ENCODE results near the gene FARP2. TPM values are rescaled to one million over a fixed set of nuclear protein-coding genes. Genes with fewer than 3 reads are reported as not detected.
"Not testable (repeated sequence)": the region's sequence is repeated elsewhere in the genome, so short reads cannot be mapped to it uniquely, and the experiment has no call there.

FARP2 gene
- total and polyA plus RNA-seq, 2 of the 13 experiments (the other 11 are each of a cell fraction or from before 2014, with no cell fraction given): 28.0 to 45.4 TPM

GRCh38 chr2:241381872-241382271 is 25.8 kb downstream of the FARP2 start (continued):
- TF ChIP-seq EP300 (IDR thresholded peaks at IDR 0.05; ENCODE audit: low read depth in 2 of 2, low read length in 2 of 2) (no peak), EP300 (CRISPR knock-in tag; IDR thresholded peaks at IDR 0.05; ENCODE audit: borderline replicate concordance) (no peak), TEAD3 (CRISPR knock-in tag; optimal IDR thresholded peaks at IDR 0.05; ENCODE audit: borderline replicate concordance) (no peak), ZBTB44 (CRISPR knock-in tag; IDR thresholded peaks at IDR 0.05) (no peak), ZNF329 (CRISPR knock-in tag; IDR thresholded peaks at IDR 0.05; ENCODE audit: low read depth) (no peak), ZSCAN9 (CRISPR knock-in tag; IDR thresholded peaks at IDR 0.05; ENCODE audit: borderline replicate concordance) (no peak), NFATC3 (CRISPR knock-in tag; IDR thresholded peaks at IDR 0.05) (no peak)
- TF ChIP-seq, protein P1, sequence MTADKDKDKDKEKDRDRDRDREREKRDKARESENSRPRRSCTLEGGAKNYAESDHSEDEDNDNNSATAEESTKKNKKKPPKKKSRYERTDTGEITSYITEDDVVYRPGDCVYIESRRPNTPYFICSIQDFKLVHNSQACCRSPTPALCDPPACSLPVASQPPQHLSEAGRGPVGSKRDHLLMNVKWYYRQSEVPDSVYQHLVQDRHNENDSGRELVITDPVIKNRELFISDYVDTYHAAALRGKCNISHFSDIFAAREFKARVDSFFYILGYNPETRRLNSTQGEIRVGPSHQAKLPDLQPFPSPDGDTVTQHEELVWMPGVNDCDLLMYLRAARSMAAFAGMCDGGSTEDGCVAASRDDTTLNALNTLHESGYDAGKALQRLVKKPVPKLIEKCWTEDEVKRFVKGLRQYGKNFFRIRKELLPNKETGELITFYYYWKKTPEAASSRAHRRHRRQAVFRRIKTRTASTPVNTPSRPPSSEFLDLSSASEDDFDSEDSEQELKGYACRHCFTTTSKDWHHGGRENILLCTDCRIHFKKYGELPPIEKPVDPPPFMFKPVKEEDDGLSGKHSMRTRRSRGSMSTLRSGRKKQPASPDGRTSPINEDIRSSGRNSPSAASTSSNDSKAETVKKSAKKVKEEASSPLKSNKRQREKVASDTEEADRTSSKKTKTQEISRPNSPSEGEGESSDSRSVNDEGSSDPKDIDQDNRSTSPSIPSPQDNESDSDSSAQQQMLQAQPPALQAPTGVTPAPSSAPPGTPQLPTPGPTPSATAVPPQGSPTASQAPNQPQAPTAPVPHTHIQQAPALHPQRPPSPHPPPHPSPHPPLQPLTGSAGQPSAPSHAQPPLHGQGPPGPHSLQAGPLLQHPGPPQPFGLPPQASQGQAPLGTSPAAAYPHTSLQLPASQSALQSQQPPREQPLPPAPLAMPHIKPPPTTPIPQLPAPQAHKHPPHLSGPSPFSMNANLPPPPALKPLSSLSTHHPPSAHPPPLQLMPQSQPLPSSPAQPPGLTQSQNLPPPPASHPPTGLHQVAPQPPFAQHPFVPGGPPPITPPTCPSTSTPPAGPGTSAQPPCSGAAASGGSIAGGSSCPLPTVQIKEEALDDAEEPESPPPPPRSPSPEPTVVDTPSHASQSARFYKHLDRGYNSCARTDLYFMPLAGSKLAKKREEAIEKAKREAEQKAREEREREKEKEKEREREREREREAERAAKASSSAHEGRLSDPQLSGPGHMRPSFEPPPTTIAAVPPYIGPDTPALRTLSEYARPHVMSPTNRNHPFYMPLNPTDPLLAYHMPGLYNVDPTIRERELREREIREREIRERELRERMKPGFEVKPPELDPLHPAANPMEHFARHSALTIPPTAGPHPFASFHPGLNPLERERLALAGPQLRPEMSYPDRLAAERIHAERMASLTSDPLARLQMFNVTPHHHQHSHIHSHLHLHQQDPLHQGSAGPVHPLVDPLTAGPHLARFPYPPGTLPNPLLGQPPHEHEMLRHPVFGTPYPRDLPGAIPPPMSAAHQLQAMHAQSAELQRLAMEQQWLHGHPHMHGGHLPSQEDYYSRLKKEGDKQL (CRISPR knock-in tag; IDR thresholded peaks at IDR 0.05; ENCODE audit: low read depth): no peak

DNA sequence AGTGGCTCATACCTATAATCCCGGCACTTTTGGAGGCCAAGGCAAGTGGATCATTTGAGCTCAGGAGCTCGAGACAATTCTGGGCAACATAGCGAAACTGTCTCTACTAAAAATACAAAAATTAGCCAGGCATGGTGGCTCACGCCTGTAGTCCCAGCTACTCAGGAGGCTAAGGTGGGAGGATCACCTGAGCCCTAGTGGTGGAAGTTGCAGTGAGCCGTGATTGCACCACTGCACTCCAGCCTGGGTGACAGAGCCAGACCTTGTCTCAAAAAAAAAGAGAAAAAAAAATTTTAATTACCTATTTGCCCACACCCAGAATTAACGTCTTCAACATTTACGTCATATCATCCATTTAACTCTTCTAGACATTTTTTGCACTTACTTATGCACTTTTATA is 29.4 kb downstream of the FARP2 start:
- H2AFZ ChIP-seq (ENCODE audit: low read length); intact Hi-C loops (cut with micrococcal nuclease; ENCODE audit: unreplicated experiment); ATAC-seq; H3K27ac ChIP-seq (ENCODE audit: extremely low read length, insufficient read depth, low read length); H3K4me1 ChIP-seq (ENCODE audit: insufficient read depth, low read length); BruUV-seq (replicated peaks); POLR2A ChIA-PET; H4K20me1 ChIP-seq (ENCODE audit: insufficient read depth, low read length); H3K27me3 ChIP-seq (ENCODE audit: control insufficient read depth in 1 of 2, insufficient read depth in 2 of 2, low read length in 2 of 2); H3K4me3 ChIP-seq (replicated peaks in 1 of 3; ENCODE audit: insufficient read depth in 1 of 3, low read depth in 2 of 3, low read length in 3 of 3); H3K9me3 ChIP-seq (ENCODE audit: low read length); H3K9ac ChIP-seq (ENCODE audit: insufficient read depth, low read depth, low read length); DNase-seq (ENCODE audit: low spot score); H3K4me2 ChIP-seq (ENCODE audit: low read depth, low read length); in situ Hi-C loops (cut with HindIII; ENCODE audit: extremely low pct_ligation_motif_present, low pct_unique_long_range_greater_than_20kb); FAIRE-seq; CTCF ChIA-PET (ENCODE audit: low intra/inter-chr PET ratio, low total read pairs): not testable (repeated sequence)
- Histone ChIP-seq H3K79me2 (ENCODE audit: insufficient read depth, low read length) (peaks cover 11% of the 10 kb centered on the region), H3K36me3 (replicated peaks in 1 of 2; ENCODE audit: control insufficient read depth in 1 of 2, insufficient read depth in 2 of 2, low read length in 2 of 2) (peaks cover 9 to 36% of the 10 kb centered on the region in 2 experiments)
- WGBS (ENCODE audit: low lambda C conversion rate): 97% methylated on average over 7 of the region's 7 CpGs

Data from HepG2 (cell line).